Gastroesophageal sphincter (tissue), 4 donors: ENCODE measurements around the gene FAM163B. TPM values are rescaled to one million over a fixed set of nuclear protein-coding genes. Genes with fewer than 3 reads are reported as not detected.

Source experiments
- ATAC-seq: fragments of 150-250 bp; one replicate; pipeline ENCODE4 v1.9.1; 2016; ENCODE audit warnings: mild to moderate bottlenecking, moderate library complexity
- H3K27ac ChIP-seq, 4 donors: fragments of 200-600 bp; sonication (generic) in 3 of 4; 1 replicate in 3 of 4; 2 replicates in 1 of 4; pipeline ENCODE4 v1.5.1; 2016 to 2019
- H3K27me3 ChIP-seq: fragments of 200-600 bp; sonication (generic); one replicate; pipeline ENCODE4 v1.5.1; 2019
- H3K36me3 ChIP-seq, 2 donors: fragments of 200-600 bp; sonication (generic); one replicate each; pipeline ENCODE4 v1.5.1; 2019; ENCODE audit warnings: control low read depth in 1 of 2
- H3K4me1 ChIP-seq, 3 donors: fragments of 200-600 bp; sonication (generic); 1 replicate in 2 of 3; 2 replicates in 1 of 3; pipeline ENCODE4 v1.5.1; 2016 to 2019; ENCODE audit warnings: control low read depth in 2 of 3
- H3K4me3 ChIP-seq, 2 donors: fragments of 200-600 bp; sonication (generic); one replicate each; pipeline ENCODE4 v1.5.1; 2019; ENCODE audit warnings: mild to moderate bottlenecking in 1 of 2, moderate library complexity in 1 of 2
- H3K9me3 ChIP-seq, 3 donors: fragments of 200-600 bp; sonication (generic); one replicate each; pipeline ENCODE4 v1.5.1; 2017 to 2019; ENCODE audit warnings: control low read depth in 2 of 3
- CTCF ChIP-seq, 4 experiments: fragments of 200-600 bp in 2 of 4; fragments of 450-650 bp in 2 of 4; sonication (generic) in 1 of 4; IDR thresholded peaks; one replicate each; pipeline ENCODE4 v1.5.1; 2017 to 2019; ENCODE audit warnings: antibody characterized with exemption in 4 of 4, mild to moderate bottlenecking in 2 of 4, moderate library complexity in 2 of 4
- EP300 ChIP-seq: sonication (generic); formaldehyde crosslinking; IDR thresholded peaks from one replicate; pipeline ENCODE4 v1.6.1; 2017; ENCODE audit warnings: antibody characterized with exemption, mild to moderate bottlenecking
- POLR2A ChIP-seq, 2 donors: fragments of 450-650 bp; IDR thresholded peaks; one replicate each; pipeline ENCODE4 v1.6.1; 2017; ENCODE audit warnings: antibody characterized with exemption in 2 of 2, mild to moderate bottlenecking in 2 of 2, moderate library complexity in 1 of 2
- POLR2AphosphoS5 ChIP-seq: sonication (generic); formaldehyde crosslinking; IDR thresholded peaks from one replicate; pipeline ENCODE4 v1.6.1; 2017; ENCODE audit warnings: antibody characterized with exemption
- WGBS, 2 donors: methylation state at CpG; one replicate each; pipeline ENCODE4 v1.1.5; 2018; ENCODE audit warnings: low coverage in 1 of 2; 5-methylcytosine and 5-hydroxymethylcytosine counted together
- total RNA-seq, 4 donors: library from RNA; depleted of rRNA; stranded (reverse); fragments of >200 nt; gene quantifications; one replicate each; pipeline ENCODE4 v1.1.0, GENCODE V29; 2016

The FAM163B gene
- total RNA-seq, 4 donors from 2014 or later, result not detected

- no CpG with 5 or more reads among the region's 13 CpGs for WGBS, 2 donors
- ATAC-seq, result no peak
- Histone ChIP-seq H3K36me3 (peaks cover 0 to 1% of the 10 kb centered on the region in 2 donors), H3K27me3 (no peaks in the 10 kb centered on the region), H3K27ac (peak overlapping the region in 1 of 4 donors; percentile 73), H3K9me3 (no peaks in the 10 kb centered on the region), H3K4me3 (peak overlapping the region in 1 of 2 donors; percentile 59), H3K4me1 (peaks cover 0 to 50% (median 24%) of the 10 kb centered on the region in 3 donors)
- TF ChIP-seq CTCF (IDR thresholded peaks at IDR 0.05) (no peak), POLR2AphosphoS5 (no peak), POLR2A (IDR thresholded peaks at IDR 0.05) (no peak), EP300 (no peak)
These were observed 73.8 kb downstream of the FAM163B start for GRCh38 chr9:133535306-133535877.

GRCh38 chr9:133534346-133535291 is 74.6 kb downstream of the FAM163B start, which contains the start of gene ADAMTSL2:
ADAMTSL2 (plus strand) TSS chr9:133534704; CDS start chr9:133536713, 2,009 bp downstream.
- H3K4me3 ChIP-seq, result peak within 1 kb of the TSS; percentile 31 to 59
- WGBS, 2 donors, result no CpG with 5 or more reads among the region's 70 CpGs
- TF ChIP-seq CTCF (IDR thresholded peaks at IDR 0.05), result no peak
- peak; percentile 12 for TF ChIP-seq POLR2AphosphoS5
- no peaks in the 10 kb centered on the region for H3K9me3 ChIP-seq
- peak; percentile 80 for ATAC-seq
- H3K36me3 ChIP-seq, result no peaks in the 10 kb centered on the region
- H3K27ac ChIP-seq, result peak within 1 kb of the TSS in 3 of 4 donors; percentile 52 to 73 (median 64)
- H3K4me1 ChIP-seq, result peaks cover 0 to 46% (median 24%) of the 10 kb centered on the region in 3 donors
- H3K27me3 ChIP-seq, result peaks cover 2% of the 10 kb centered on the region

- TF ChIP-seq POLR2A (IDR thresholded peaks at IDR 0.05), result no peak
- TF ChIP-seq EP300, result no peak
- TF ChIP-seq CTCF (IDR thresholded peaks at IDR 0.05), result no peak
- no peak for TF ChIP-seq POLR2AphosphoS5
- ATAC-seq, result peak; percentile 16
- H3K4me1 ChIP-seq, result peaks cover 0 to 46% (median 20%) of the 10 kb centered on the region in 3 donors
These were observed 75.3 kb downstream of the FAM163B start for GRCh38 chr9:133533857-133534256.

DNA sequence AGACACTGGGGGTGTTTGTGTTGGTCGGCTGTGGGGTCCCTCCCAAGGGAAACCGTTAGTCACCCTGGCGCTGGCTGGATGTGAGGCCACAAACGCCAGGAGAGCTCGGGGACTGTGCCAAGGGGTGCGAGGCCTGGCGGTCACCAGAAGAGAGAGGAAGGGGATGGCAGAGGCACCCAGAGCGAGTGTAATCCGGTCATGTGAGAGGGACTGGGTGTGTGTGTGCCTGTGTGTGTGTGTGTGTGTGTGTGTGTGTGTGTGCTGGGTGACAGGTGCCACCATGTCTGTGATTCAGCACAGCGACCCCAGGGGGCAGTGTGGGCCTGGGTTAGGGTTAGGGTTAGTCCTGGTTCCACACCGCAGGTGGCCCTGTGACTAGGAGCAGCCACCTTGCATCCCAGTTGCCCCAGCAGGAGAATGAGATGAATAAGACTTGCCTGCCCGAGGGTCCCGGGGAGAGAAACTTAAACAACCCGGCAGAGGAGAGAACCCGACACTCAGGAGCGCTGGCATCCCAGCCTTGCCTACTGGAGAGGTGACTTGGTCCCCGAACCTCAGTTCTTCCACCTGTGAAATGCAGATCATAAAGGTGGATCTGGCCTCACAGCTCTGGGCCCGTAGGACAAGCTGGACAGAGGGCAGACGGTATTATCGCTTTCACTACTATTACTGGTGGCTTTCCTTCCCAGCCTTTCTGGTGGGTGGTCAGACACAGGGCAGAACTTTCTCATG is 76.1 kb downstream of the FAM163B start:
- no peaks in the 10 kb centered on the region for H3K36me3 ChIP-seq
- peak; percentile 49 for ATAC-seq
- 39 to 60% methylated on average over 1 to 9 of the region's 20 CpGs for WGBS, 2 donors
- no peak for TF ChIP-seq POLR2A (IDR thresholded peaks at IDR 0.05)
- peak in 3 of 4 experiments; percentile 53 to 63 (median 60) for TF ChIP-seq CTCF (IDR thresholded peaks at IDR 0.05)
- H3K27ac ChIP-seq, result peak overlapping the region in 1 of 4 donors; percentile 64
- no peaks in the 10 kb centered on the region for H3K9me3 ChIP-seq
- H3K4me1 ChIP-seq, result peaks cover 0 to 52% (median 24%) of the 10 kb centered on the region in 3 donors
- H3K4me3 ChIP-seq, result no peak overlapping the region
- peaks cover 17% of the 10 kb centered on the region for H3K27me3 ChIP-seq

More at GRCh38 chr9:133533857-133534256, 75.3 kb downstream of the FAM163B start:
- H3K36me3 ChIP-seq, result no peaks in the 10 kb centered on the region
- H3K4me3 ChIP-seq, result peak overlapping the region in 1 of 2 donors; percentile 59
- H3K9me3 ChIP-seq, result no peaks in the 10 kb centered on the region
- peak overlapping the region in 3 of 4 donors; percentile 52 to 73 (median 64) for H3K27ac ChIP-seq
- H3K27me3 ChIP-seq, result peaks cover 10% of the 10 kb centered on the region
- 40% methylated on average over 1 of the region's 9 CpGs; no CpG with 5 or more reads in 1 of the 2 donors for WGBS, 2 donors
